Measurements from ENCODE around the gene CFAP97D2. TPM values are rescaled to one million over a fixed set of nuclear protein-coding genes. Genes with fewer than 3 reads are reported as not detected.
"Not testable (repeated sequence)": the region's sequence is repeated elsewhere in the genome, so short reads cannot be mapped to it uniquely, and the experiment has no call there.

Gene CFAP97D2
- total and polyA plus RNA-seq, 2 experiments from 2014 or later: not detected

GRCh38 chr13:114263578-114263977 is 84.5 kb downstream of the CFAP97D2 start:
- no peak overlapping the region for H3K27ac ChIP-seq
- H3K4me3 ChIP-seq: no peak overlapping the region
- no peaks in the 10 kb centered on the region for H3K9me3 ChIP-seq (ENCODE audit: low read depth)
- no peaks in the 10 kb centered on the region for H3K36me3 ChIP-seq (replicated peaks; ENCODE audit: insufficient read depth, low read depth)
- 88% methylated on average over 5 of the region's 5 CpGs for WGBS (ENCODE audit: low lambda C conversion rate, missing lambda C conversion rate)
- H4K20me1 ChIP-seq (ENCODE audit: insufficient read depth, poor library complexity, severe bottlenecking): no peaks in the 10 kb centered on the region
- DNase-seq (ENCODE audit: low spot score): no peak
- TF ChIP-seq EZH2 (IDR thresholded peaks at IDR 0.05; ENCODE audit: borderline replicate concordance): no peak
- no peak for TF ChIP-seq EZH2phosphoT487 (IDR thresholded peaks at IDR 0.05; ENCODE audit: low read depth, severe bottlenecking, unreplicated experiment)
- TF ChIP-seq CTCF (IDR thresholded peaks at IDR 0.05; ENCODE audit: poor library complexity): no peak
- H3K4me2 ChIP-seq: no peak overlapping the region
- H2AFZ ChIP-seq: no peak overlapping the region
- no peaks in the 10 kb centered on the region for H3K9me2 ChIP-seq (replicated peaks; ENCODE audit: insufficient read depth)
- no peaks in the 10 kb centered on the region for H3K4me1 ChIP-seq (ENCODE audit: insufficient read depth)
- no peaks in the 10 kb centered on the region for H3K27me3 ChIP-seq
- H3K79me2 ChIP-seq: no peaks in the 10 kb centered on the region

GRCh38 chr13:114264313-114264712 is 85.3 kb downstream of the CFAP97D2 start:
- not testable (repeated sequence) for H2AFZ ChIP-seq; H4K20me1 ChIP-seq (ENCODE audit: insufficient read depth, poor library complexity, severe bottlenecking); H3K27me3 ChIP-seq; H3K27ac ChIP-seq; H3K79me2 ChIP-seq; DNase-seq (ENCODE audit: low spot score); H3K4me1 ChIP-seq (ENCODE audit: insufficient read depth); H3K36me3 ChIP-seq (replicated peaks; ENCODE audit: insufficient read depth, low read depth); H3K9me3 ChIP-seq (ENCODE audit: low read depth); H3K4me3 ChIP-seq; H3K4me2 ChIP-seq; H3K9me2 ChIP-seq (replicated peaks; ENCODE audit: insufficient read depth)
- WGBS (ENCODE audit: low lambda C conversion rate, missing lambda C conversion rate): 97% methylated on average over 13 of the region's 13 CpGs

GRCh38 chr13:114264886-114265611 is 86.0 kb downstream of the CFAP97D2 start:
- no peak for DNase-seq (ENCODE audit: low spot score)
- H3K4me2 ChIP-seq: no peak overlapping the region
- TF ChIP-seq CTCF (IDR thresholded peaks at IDR 0.05; ENCODE audit: poor library complexity): no peak
- no peak for TF ChIP-seq EZH2phosphoT487 (IDR thresholded peaks at IDR 0.05; ENCODE audit: low read depth, severe bottlenecking, unreplicated experiment)
- TF ChIP-seq EZH2 (IDR thresholded peaks at IDR 0.05; ENCODE audit: borderline replicate concordance): no peak
- no peak overlapping the region for H3K27ac ChIP-seq
- H4K20me1 ChIP-seq (ENCODE audit: insufficient read depth, poor library complexity, severe bottlenecking): no peaks in the 10 kb centered on the region
- H3K9me3 ChIP-seq (ENCODE audit: low read depth): no peaks in the 10 kb centered on the region
- H3K9me2 ChIP-seq (replicated peaks; ENCODE audit: insufficient read depth): no peaks in the 10 kb centered on the region
- no peak overlapping the region for H3K4me3 ChIP-seq
- H3K79me2 ChIP-seq: no peaks in the 10 kb centered on the region
- H3K36me3 ChIP-seq (replicated peaks; ENCODE audit: insufficient read depth, low read depth): no peaks in the 10 kb centered on the region
- no peak overlapping the region for H2AFZ ChIP-seq
- H3K27me3 ChIP-seq: no peaks in the 10 kb centered on the region
- H3K4me1 ChIP-seq (ENCODE audit: insufficient read depth): no peaks in the 10 kb centered on the region
- WGBS (ENCODE audit: low lambda C conversion rate, missing lambda C conversion rate): 99% methylated on average over 8 of the region's 8 CpGs

GRCh38 chr13:114266241-114266640 is 87.2 kb downstream of the CFAP97D2 start:
- Histone ChIP-seq H2AFZ (no peak overlapping the region), H3K79me2 (no peaks in the 10 kb centered on the region), H3K27me3 (no peaks in the 10 kb centered on the region), H3K9me2 (replicated peaks; ENCODE audit: insufficient read depth) (no peaks in the 10 kb centered on the region), H3K4me1 (ENCODE audit: insufficient read depth) (no peaks in the 10 kb centered on the region), H3K4me2 (no peak overlapping the region), H3K9me3 (ENCODE audit: low read depth) (no peaks in the 10 kb centered on the region), H3K36me3 (replicated peaks; ENCODE audit: insufficient read depth, low read depth) (no peaks in the 10 kb centered on the region), H3K4me3 (no peak overlapping the region), H4K20me1 (ENCODE audit: insufficient read depth, poor library complexity, severe bottlenecking) (no peaks in the 10 kb centered on the region), H3K27ac (no peak overlapping the region)
- no peak for DNase-seq (ENCODE audit: low spot score)
- TF ChIP-seq EZH2phosphoT487 (IDR thresholded peaks at IDR 0.05; ENCODE audit: low read depth, severe bottlenecking, unreplicated experiment) (no peak), CTCF (IDR thresholded peaks at IDR 0.05; ENCODE audit: poor library complexity) (no peak), EZH2 (IDR thresholded peaks at IDR 0.05; ENCODE audit: borderline replicate concordance) (no peak)
- 94% methylated on average over 5 of the region's 5 CpGs for WGBS (ENCODE audit: low lambda C conversion rate, missing lambda C conversion rate)
